GM19372 (cell line): ENCODE measurements around the gene CNTRL.
"Not testable (repeated sequence)": the region's sequence is repeated elsewhere in the genome, so short reads cannot be mapped to it uniquely, and the experiment has no call there.

Experiments
- ATAC-seq: cut with Tn5 transposase; IDR thresholded peaks from one replicate; pipeline ENCODE4 v1.9.1; 2021; ENCODE audit warnings: mild to moderate bottlenecking, low read depth, moderate library complexity; ENCODE audit not compliant: unreplicated experiment

Gene CNTRL

GRCh38 chr9:121129384-121129783 lies 54.6 kb downstream of the CNTRL start:
- ATAC-seq: not testable (repeated sequence)

GRCh38 chr9:121133104-121133816 lies 58.5 kb downstream of the CNTRL start:
- no peak for ATAC-seq

GRCh38 chr9:121135642-121136041 lies 60.9 kb downstream of the CNTRL start:
- ATAC-seq: no peak

GRCh38 chr9:121138561-121138960 lies 63.8 kb downstream of the CNTRL start:
- no peak for ATAC-seq

GRCh38 chr9:121138973-121139372 lies 64.2 kb downstream of the CNTRL start:
- ATAC-seq: no peak

GRCh38 chr9:121140162-121140561 lies 65.4 kb downstream of the CNTRL start:
- ATAC-seq: no peak

GRCh38 chr9:121141306-121141705 lies 66.6 kb downstream of the CNTRL start:
- no peak for ATAC-seq

- no peak for ATAC-seq
Observed at GRCh38 chr9:121141706-121142105, 67.0 kb downstream of the CNTRL start.

GRCh38 chr9:121143771-121144170 lies 69.0 kb downstream of the CNTRL start:
- no peak for ATAC-seq

GRCh38 chr9:121144482-121144881 lies 69.7 kb downstream of the CNTRL start:
- no peak for ATAC-seq

GRCh38 chr9:121150188-121150587 lies 75.4 kb downstream of the CNTRL start:
- no peak for ATAC-seq

- no peak for ATAC-seq
Observed at GRCh38 chr9:121153642-121154041, 78.9 kb downstream of the CNTRL start.

GRCh38 chr9:121154782-121155181 lies 80.0 kb downstream of the CNTRL start:
- ATAC-seq: no peak

GRCh38 chr9:121156263-121156731 lies 81.5 kb downstream of the CNTRL start:
- ATAC-seq: peak; percentile 83

GRCh38 chr9:121157939-121158338 lies 83.2 kb downstream of the CNTRL start:
- ATAC-seq: no peak

GRCh38 chr9:121160025-121160424 lies 85.3 kb downstream of the CNTRL start:
- ATAC-seq: no peak

- ATAC-seq: no peak
Observed at GRCh38 chr9:121168052-121168451, 93.3 kb downstream of the CNTRL start.

GRCh38 chr9:121169094-121169601 lies 94.4 kb downstream of the CNTRL start:
- no peak for ATAC-seq

GRCh38 chr9:121171236-121171635 lies 96.5 kb downstream of the CNTRL start:
- ATAC-seq: no peak

GRCh38 chr9:121172726-121173487 lies 98.2 kb downstream of the CNTRL start:
- ATAC-seq: no peak

GRCh38 chr9:121173501-121173900 lies 98.7 kb downstream of the CNTRL start:
- no peak for ATAC-seq
